Stomach (tissue), 9 donors: Measurements from ENCODE around the gene RTN4RL1. TPM values are rescaled to one million over a fixed set of nuclear protein-coding genes. Genes with fewer than 3 reads are reported as not detected.
"Not testable (repeated sequence)": the region's sequence is repeated elsewhere in the genome, so short reads cannot be mapped to it uniquely, and the experiment has no call there.

ENCODE experiments used
- DNase-seq, 2 donors: peaks; one replicate each; pipeline versions ENCODE4 v3.0.0 to v3.0.0-alpha.2; 2013 to 2019
- H3K27ac ChIP-seq, 5 donors: fragments of 200-600 bp in 4 of 5; sonication (generic) in 4 of 5; one replicate each; pipeline ENCODE4 v1.5.1; 2013 to 2019; ENCODE audit warnings: mild to moderate bottlenecking in 1 of 5, moderate library complexity in 1 of 5
- H3K27me3 ChIP-seq, 3 donors: fragments of 200-600 bp; sonication (generic); one replicate each; pipeline ENCODE4 v1.5.1; 2017 to 2019; ENCODE audit warnings: mixed run types in 1 of 3
- H3K36me3 ChIP-seq, 4 donors: fragments of 200-600 bp; sonication (generic); 1 replicate in 3 of 4; 2 replicates in 1 of 4; pipeline ENCODE4 v1.5.1; 2016 to 2019
- H3K4me1 ChIP-seq, 4 donors: fragments of 200-600 bp; sonication (generic); one replicate each; pipeline ENCODE4 v1.5.1; 2016 to 2019
- H3K4me3 ChIP-seq, 4 donors: fragments of 200-600 bp; sonication (generic) in 3 of 4; one replicate each; pipeline ENCODE4 v1.5.1; 2016 to 2019; ENCODE audit warnings: mild to moderate bottlenecking in 1 of 4
- H3K9me3 ChIP-seq, 4 donors: fragments of 200-600 bp; sonication (generic); one replicate each; pipeline ENCODE4 v1.5.1; 2016 to 2019
- EP300 ChIP-seq: sonication (generic); formaldehyde crosslinking; IDR thresholded peaks from one replicate; pipeline ENCODE4 v1.6.1; 2017; ENCODE audit warnings: antibody characterized with exemption
- POLR2A ChIP-seq, 4 donors: fragments of 450-650 bp; IDR thresholded peaks; one replicate each; pipeline ENCODE4 v1.6.1; 2016; ENCODE audit warnings: antibody characterized with exemption in 4 of 4, control low read depth in 2 of 4, mild to moderate bottlenecking in 1 of 4, moderate library complexity in 1 of 4
- POLR2AphosphoS5 ChIP-seq, 3 donors: sonication (generic); formaldehyde crosslinking; IDR thresholded peaks; one replicate each; pipeline ENCODE4 v1.6.1; 2016; ENCODE audit warnings: antibody characterized with exemption in 3 of 3
- WGBS, 5 donors: extraction: QIAGEN DNeasy Blood & Tissue Kit in 3 of 5; methylation state at CpG; one replicate each; pipeline versions ENCODE4 v1.1.5 to v1.1.7; 2013 to 2018; 5-methylcytosine and 5-hydroxymethylcytosine counted together
- intact Hi-C: fragments of 100-400 bp; cut with DNase I; formaldehyde crosslinking; loops from one replicate; pipeline ENCODE4 v1.15.1; 2023; ENCODE audit warnings: low total_unique reads
- polyA plus RNA-seq, 3 donors: library from polyadenylated mRNA; stranded (reverse); fragments of 200-250 nt; gene quantifications; one replicate each; pipeline ENCODE4 v1.2.3, GENCODE V29; 2013
- total RNA-seq, 5 donors: library from RNA; depleted of rRNA; stranded (reverse); fragments of >200 nt; gene quantifications; one replicate each; pipeline versions ENCODE4 v1.1.0 to v1.2.3, GENCODE V29; 2014 to 2016
- TF ChIP-seq, protein P1 (sequence below), 7 experiments: fragments of 450-650 bp in 4 of 7; fragments of 200-600 bp in 3 of 7; sonication (generic) in 3 of 7; IDR thresholded peaks; one replicate each; pipeline ENCODE4 v1.5.1; 2016 to 2019; ENCODE audit warnings: antibody characterized with exemption in 7 of 7, control low read depth in 2 of 7, mild to moderate bottlenecking in 1 of 7
- donor health status: healthy with polysubstance abuse.
- donor health status: Bipolar disorder and iron deficiency.
- donor health status: healthy.

Gene RTN4RL1
- total and polyA plus RNA-seq, 8 donors = 0.50 to 0.92 (median 0.72) TPM; not detected in 4

DNA sequence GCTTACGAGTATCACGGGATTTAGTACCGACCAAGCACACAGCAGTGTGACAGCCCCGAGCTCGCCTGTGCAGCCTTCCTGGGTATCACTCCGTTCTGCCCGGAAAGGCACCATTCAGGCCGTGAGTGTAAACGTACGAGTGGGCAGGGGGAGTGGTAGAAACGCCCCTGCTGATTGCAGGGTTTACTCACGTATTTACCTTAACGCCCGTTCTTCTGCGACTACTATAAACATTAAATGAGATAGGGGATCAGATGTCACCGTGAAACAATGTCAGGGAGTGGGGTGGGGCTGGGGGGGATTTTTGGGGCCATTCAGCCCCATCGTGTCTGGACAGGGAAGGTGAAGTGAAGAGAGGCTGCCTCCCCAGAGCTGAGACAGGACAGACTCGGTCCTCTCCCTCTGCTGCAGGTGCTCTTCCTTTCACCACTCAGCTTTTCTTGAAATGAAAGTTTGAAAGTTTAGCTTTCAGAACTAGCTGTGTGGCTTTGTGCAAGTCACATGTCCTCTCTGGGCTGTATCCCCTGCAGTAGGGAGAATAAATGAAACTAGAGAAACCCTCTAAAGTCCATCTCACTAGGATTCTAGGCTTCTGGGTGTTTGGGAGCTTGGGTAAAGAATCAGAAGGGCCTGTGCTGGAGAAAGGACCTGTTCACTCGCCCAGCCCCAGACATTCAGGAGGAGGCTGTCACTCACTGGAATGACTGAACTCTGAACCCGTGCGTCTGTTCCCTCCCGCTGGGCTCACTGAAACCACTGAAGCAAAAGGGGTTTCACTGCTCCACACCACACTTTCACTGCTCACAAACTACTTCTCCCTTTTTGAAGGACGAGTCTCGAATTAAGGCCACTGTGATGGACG lies 128.7 kb downstream of the RTN4RL1 start:
- H3K4me3 ChIP-seq = no peak overlapping the region
- peaks cover 30 to 82% (median 78%) of the 10 kb centered on the region in 4 donors for H3K36me3 ChIP-seq
- H3K27ac ChIP-seq = no peak overlapping the region
- 73 to 85% (median 77%) methylated on average over 24 to 25 of the region's 25 CpGs for WGBS, 5 donors
- H3K4me1 ChIP-seq = no peaks in the 10 kb centered on the region
- intact Hi-C loops = no loop called here
- no peaks in the 10 kb centered on the region for H3K9me3 ChIP-seq
- TF ChIP-seq POLR2AphosphoS5 (IDR thresholded peaks at IDR 0.05) (no peak), EP300 (no peak), POLR2A (IDR thresholded peaks at IDR 0.05) (no peak)
- TF ChIP-seq, protein P1, sequence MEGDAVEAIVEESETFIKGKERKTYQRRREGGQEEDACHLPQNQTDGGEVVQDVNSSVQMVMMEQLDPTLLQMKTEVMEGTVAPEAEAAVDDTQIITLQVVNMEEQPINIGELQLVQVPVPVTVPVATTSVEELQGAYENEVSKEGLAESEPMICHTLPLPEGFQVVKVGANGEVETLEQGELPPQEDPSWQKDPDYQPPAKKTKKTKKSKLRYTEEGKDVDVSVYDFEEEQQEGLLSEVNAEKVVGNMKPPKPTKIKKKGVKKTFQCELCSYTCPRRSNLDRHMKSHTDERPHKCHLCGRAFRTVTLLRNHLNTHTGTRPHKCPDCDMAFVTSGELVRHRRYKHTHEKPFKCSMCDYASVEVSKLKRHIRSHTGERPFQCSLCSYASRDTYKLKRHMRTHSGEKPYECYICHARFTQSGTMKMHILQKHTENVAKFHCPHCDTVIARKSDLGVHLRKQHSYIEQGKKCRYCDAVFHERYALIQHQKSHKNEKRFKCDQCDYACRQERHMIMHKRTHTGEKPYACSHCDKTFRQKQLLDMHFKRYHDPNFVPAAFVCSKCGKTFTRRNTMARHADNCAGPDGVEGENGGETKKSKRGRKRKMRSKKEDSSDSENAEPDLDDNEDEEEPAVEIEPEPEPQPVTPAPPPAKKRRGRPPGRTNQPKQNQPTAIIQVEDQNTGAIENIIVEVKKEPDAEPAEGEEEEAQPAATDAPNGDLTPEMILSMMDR (IDR thresholded peaks at IDR 0.05) = no peak
- peak in 1 of 2 donors; percentile 37 for DNase-seq
- no peaks in the 10 kb centered on the region for H3K27me3 ChIP-seq

DNA sequence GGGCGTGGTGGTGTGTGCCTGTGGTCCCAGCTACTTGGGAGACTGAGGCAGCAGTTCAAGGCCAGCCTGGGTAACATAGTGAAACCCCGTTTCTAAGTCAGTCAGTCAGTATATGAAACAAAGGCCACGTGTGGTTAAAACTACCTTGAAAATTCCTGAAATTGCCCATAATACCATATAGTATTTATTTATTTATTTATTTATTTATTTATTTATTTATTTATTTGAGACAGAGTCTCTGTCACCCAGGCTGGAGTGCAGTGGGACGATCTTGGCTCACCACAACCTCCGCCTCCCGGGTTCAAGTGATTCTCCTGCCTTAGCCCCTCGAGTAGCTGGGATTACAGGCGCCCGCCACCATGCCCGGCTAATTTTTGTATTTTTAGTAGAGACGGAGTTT lies 129.7 kb downstream of the RTN4RL1 start:
- H3K27ac ChIP-seq, H3K4me1 ChIP-seq, intact Hi-C loops, H3K27me3 ChIP-seq, H3K9me3 ChIP-seq, H3K4me3 ChIP-seq, DNase-seq: not testable (repeated sequence)
- WGBS, 5 donors = 93 to 97% (median 95%) methylated on average over 11 of the region's 11 CpGs
- H3K36me3 ChIP-seq = peaks cover 34 to 92% (median 88%) of the 10 kb centered on the region in 4 donors

DNA sequence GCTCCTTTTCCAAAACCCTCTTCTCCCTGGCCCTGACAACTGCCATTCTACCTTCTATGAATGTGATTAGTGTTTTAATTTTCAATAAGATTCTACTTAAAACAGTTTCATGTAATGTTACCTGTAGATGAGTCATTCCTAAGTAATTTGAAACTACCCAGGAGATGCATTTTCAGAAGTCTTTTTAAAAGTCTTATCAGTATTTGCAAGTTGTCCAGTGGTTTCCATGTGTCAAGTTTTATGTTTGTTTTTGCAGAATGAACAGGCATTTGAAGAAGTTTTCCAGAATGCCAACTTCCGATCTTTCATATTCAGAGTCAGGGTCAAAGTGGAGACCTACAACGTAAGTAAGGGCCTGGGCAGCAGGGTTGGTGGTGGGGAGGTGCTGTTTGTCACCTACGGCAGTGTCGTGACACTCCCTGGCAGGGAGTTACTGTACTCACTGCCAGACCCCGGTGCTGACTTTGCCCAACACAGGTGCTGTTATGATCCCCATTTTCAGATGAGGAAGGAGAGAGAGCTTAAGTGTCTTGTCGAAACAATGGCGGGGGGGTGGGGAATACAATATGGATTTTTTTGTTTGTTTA lies 130.3 kb downstream of the RTN4RL1 start:
- H3K36me3 ChIP-seq = peaks cover 40 to 99% (median 94%) of the 10 kb centered on the region in 4 donors
- H3K27ac ChIP-seq = no peak overlapping the region

DNA sequence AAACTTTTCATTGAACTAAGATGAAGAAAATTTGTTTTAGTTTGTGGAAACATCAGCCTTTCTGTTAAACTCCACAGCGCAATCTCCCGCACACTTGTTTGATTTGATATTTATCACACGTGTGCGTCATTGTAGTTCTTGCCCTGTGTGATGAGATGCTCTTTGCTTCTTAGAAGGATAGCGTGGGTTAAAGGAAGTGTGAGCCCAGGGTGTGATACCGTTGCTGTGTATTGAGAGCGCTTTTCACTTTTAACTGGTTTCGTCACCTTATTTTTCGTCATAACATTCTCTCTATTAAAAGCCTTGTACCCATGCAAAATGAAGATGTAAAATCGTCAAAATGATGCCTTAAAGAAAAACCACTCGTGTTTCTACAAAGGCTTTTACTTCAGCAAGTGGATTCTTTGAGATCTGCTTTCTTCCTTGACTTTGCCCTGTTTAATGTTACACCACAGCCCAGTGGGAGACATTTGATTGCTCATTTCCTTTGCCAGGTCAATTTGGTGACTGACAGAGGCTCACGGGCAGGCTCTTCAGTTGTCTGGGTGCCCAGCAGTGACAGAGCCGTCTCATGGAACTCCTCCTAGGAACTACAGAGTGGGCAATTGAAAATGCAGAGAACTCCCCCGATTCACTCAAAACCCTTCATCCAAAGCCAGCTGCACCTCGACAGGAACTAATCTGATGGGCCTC lies 134.2 kb downstream of the RTN4RL1 start:
- WGBS, 5 donors = 85 to 88% (median 86%) methylated on average over 15 of the region's 15 CpGs
- H3K36me3 ChIP-seq = peaks cover 35 to 100% (median 100%) of the 10 kb centered on the region in 4 donors
- H3K27me3 ChIP-seq = no peaks in the 10 kb centered on the region
- no peaks in the 10 kb centered on the region for H3K4me1 ChIP-seq
- no peaks in the 10 kb centered on the region for H3K9me3 ChIP-seq
- H3K27ac ChIP-seq = no peak overlapping the region
- no peak overlapping the region for H3K4me3 ChIP-seq
- TF ChIP-seq EP300 (no peak), POLR2AphosphoS5 (IDR thresholded peaks at IDR 0.05) (no peak), POLR2A (IDR thresholded peaks at IDR 0.05) (no peak)
- TF ChIP-seq, protein P1 (IDR thresholded peaks at IDR 0.05) = no peak
- no peak for DNase-seq
- intact Hi-C loops = no loop called here

More for the DNA sequence above, 130.3 kb downstream of the RTN4RL1 start:
- TF ChIP-seq, protein P1 (IDR thresholded peaks at IDR 0.05) = no peak
- TF ChIP-seq POLR2A (IDR thresholded peaks at IDR 0.05) (no peak), EP300 (no peak), POLR2AphosphoS5 (IDR thresholded peaks at IDR 0.05) (no peak)
- H3K4me1 ChIP-seq = no peaks in the 10 kb centered on the region
- WGBS, 5 donors = 77 to 91% (median 83%) methylated on average over 7 of the region's 7 CpGs
- DNase-seq = no peak
- intact Hi-C loops = no loop called here
- H3K4me3 ChIP-seq = no peak overlapping the region
- no peaks in the 10 kb centered on the region for H3K27me3 ChIP-seq
- H3K9me3 ChIP-seq = no peaks in the 10 kb centered on the region
